ENCODE data around the gene KIAA1671.
A peak's percentile ranks its signal among the peaks of the same experiment; 100 is the strongest.

Gene KIAA1671

GRCh38 chr22:25090225-25090890, 137.8 kb downstream of the KIAA1671 start:
- no peak for DNase-seq (ENCODE audit: low read depth in 3 of 3)

GRCh38 chr22:25091458-25091857, 138.9 kb downstream of the KIAA1671 start:
- DNase-seq (ENCODE audit: low read depth in 3 of 3): no peak

DNA sequence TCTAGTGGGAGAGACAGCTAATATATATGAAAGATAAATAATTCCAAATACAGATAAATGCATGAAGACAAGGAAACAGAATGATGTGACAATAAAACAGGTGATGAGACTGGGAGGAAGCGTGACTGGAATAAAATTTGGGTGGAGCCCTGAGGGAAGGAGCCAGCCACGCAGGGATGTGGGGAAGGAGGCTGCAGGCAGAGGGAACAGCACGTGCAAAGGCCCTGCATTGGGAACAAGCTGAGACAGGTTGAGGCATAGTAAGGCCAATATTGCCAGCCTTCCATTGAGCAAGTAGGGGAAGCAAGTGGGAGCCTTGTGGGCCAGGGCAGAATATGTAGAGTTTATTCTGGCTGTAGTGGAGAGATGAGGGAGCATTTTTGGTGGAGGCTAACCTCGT, 139.6 kb downstream of the KIAA1671 start:
- DNase-seq (ENCODE audit: low read depth in 3 of 3): no peak

DNA sequence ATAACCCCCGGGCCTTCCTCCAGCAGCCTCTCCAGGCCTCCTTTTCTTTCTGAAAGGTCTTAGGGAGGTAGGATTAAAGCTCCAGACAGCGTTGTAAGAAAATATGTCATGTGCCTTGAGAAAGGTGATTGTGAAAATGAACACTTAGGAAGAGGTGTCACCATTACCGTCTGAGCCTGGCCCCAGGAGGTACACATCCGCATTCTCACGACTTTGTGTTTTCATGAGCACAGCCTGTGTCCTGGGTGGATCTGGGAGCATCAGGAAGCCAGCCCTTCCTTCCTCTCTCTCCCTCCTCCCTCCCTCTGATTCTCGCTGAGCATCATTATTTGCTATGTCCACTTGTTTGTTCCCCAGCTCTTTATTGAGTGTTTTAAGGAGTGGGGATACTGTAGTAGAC, 142.1 kb downstream of the KIAA1671 start:
- no peak for DNase-seq (ENCODE audit: low read depth in 3 of 3)

- no peak for DNase-seq (ENCODE audit: low read depth in 3 of 3)
Observed at GRCh38 chr22:25095869-25096268, 143.4 kb downstream of the KIAA1671 start.

- DNase-seq (ENCODE audit: low read depth in 3 of 3): no peak
Observed at GRCh38 chr22:25096638-25097405, 144.3 kb downstream of the KIAA1671 start.

GRCh38 chr22:25098445-25099081, 146.0 kb downstream of the KIAA1671 start:
- no peak for DNase-seq (ENCODE audit: low read depth in 3 of 3)

DNA sequence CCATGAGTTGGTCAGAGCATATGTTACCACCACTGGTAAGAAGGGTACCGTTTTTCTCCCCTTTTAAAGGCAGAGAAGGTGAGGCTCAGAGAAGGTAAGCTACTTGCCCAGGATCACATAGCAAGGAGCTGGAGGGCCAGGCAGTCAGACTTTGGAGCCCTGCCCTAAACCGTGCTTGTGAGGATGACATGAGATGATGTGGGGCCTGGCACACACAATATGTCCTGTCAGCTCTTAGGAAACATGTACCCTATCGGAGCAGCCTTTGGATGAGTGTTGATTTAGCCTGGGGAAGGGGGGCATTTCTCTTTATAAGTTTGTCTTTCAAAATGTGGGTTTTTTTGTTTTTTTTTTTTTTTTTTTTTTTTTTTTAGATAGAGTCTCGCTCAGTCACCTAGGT, 146.7 kb downstream of the KIAA1671 start:
- DNase-seq (ENCODE audit: low read depth in 3 of 3): no peak

GRCh38 chr22:25100402-25100801, 147.9 kb downstream of the KIAA1671 start:
- DNase-seq (ENCODE audit: low read depth in 3 of 3): no peak

DNA sequence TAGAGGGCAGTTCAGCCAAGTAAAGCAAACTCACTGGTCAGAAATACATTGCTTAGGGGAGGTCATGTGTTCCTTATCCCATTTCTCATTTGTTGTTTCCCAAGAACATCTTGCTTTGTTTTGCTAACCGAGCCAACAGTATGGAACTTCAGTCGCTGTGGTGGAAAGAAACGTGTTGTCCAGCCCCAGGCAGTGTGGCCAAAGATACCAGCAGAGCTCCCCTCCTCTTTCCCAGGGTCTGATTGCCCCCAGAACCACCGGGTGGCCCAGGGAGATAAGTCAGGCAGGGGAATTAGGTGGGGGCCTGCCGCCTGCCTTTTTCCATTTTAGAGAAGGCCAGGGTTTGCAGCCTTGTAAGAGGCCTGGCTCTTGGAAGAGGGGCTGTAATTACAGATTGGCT, 148.4 kb downstream of the KIAA1671 start:
- DNase-seq (ENCODE audit: low read depth in 3 of 3): no peak

GRCh38 chr22:25101501-25101900, 149.0 kb downstream of the KIAA1671 start:
- DNase-seq (ENCODE audit: low read depth in 3 of 3): no peak

DNA sequence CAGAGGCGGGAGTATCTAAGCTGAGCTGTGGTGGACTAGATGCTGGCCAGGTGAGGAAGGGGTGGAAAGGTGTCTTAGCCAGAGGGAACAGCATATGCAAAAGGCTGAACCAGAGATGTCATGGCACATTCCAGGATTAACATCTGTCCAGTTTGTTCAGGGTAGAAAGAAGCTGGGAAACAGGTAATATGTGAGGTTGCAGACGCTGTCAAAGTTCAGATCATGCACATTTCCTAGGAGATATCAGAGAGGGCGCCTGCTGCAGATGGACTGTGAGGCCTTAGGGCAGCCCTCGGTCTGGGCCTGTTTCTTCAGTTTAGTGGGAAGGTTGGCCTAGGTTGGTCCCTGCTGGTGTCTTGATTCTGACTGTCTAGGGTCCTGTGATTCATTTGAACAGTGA, 149.5 kb downstream of the KIAA1671 start:
- DNase-seq (ENCODE audit: low read depth in 3 of 3): no peak

- no peak for DNase-seq (ENCODE audit: low read depth in 3 of 3)
Observed at GRCh38 chr22:25102722-25103121, 150.2 kb downstream of the KIAA1671 start.

GRCh38 chr22:25104367-25104766, 151.9 kb downstream of the KIAA1671 start:
- no peak for DNase-seq (ENCODE audit: low read depth in 3 of 3)

DNA sequence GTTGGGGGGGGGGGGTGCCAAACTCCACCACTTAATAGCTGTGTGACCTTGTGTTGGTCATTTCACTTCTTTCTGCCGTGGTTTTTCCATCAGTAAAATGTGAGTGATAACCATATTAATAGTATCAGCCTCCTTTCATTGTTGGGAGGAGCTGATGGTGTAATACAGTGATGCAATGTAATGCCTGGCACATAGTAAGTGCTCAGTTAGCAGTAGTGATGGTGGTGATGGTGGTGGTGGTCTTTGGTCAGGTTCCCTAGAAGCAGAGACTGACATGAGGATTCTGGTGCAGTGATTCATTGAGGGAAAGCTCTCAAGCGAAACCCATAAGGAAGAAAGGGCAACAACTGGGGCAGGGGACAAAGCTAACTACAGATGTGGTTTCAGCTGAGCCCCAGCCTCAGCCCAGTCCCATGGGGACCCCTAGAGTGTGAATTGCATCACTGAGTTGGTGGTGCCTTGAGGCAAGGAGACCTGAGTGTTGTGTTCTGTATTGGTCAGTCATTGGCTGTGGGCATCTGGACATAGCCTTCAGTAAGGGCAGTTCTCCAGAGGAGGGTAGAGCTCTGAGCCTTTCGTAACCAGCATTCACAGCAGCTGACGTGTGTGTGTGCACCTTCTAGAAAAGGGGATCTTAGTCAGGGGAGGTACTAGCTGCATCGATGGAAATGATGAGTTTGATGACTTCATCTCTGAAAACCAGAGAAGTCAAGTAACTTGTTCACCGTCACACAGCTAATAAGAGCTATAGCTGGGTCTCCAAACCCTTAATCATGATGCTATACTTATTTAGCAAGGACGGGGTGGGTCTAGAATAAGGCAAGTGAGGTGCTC, 153.5 kb downstream of the KIAA1671 start:
- no peak for DNase-seq (ENCODE audit: low read depth in 3 of 3)

DNA sequence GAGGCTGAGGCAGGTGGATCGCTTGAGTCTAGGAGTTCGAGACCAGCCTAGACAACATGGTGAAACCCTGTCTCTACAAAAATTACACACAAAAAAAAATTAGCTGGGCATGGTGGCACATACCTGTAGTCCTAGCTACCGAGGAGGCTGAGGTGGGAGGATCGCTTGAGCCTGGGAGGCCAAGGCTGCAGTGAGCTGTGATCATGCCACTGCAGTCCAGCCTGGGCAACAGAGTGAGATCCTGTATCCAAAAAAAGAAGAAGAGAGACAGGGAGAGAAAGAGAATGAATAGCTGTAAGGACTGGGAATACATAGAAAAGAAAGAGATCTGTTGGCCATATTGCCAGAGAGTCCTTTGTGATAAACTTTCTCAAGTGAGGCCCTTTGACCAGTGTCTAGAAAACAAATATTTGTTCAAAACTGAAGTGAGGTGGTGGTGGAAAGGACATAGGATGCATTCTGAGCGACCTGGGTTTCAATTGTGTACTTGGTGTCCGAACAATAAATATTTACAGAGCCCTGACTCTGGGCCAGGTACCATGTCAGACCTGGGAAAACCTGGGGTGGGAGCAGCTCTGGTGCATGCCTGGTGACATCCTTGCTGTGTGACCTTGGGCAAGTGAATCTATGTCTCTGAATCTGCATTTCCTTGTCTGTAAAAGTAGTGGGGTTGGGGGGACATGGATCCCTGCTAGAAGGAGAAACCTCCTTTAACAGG, 157.5 kb downstream of the KIAA1671 start:
- no peak for DNase-seq (ENCODE audit: low read depth in 3 of 3)

DNA sequence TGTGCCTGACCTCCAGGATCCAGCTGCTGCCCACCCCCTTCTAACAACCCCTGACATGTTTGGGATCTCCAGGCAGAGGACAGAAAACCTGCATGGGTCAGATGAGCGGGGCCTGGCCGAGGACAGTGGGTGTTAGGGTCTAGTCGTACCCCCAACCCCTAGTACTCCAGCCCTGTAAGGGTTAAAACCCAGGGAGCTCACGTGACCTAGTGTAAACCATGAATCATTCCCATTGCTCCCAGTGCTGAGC, 158.0 kb downstream of the KIAA1671 start:
- no peak for DNase-seq (ENCODE audit: low read depth in 3 of 3)

DNA sequence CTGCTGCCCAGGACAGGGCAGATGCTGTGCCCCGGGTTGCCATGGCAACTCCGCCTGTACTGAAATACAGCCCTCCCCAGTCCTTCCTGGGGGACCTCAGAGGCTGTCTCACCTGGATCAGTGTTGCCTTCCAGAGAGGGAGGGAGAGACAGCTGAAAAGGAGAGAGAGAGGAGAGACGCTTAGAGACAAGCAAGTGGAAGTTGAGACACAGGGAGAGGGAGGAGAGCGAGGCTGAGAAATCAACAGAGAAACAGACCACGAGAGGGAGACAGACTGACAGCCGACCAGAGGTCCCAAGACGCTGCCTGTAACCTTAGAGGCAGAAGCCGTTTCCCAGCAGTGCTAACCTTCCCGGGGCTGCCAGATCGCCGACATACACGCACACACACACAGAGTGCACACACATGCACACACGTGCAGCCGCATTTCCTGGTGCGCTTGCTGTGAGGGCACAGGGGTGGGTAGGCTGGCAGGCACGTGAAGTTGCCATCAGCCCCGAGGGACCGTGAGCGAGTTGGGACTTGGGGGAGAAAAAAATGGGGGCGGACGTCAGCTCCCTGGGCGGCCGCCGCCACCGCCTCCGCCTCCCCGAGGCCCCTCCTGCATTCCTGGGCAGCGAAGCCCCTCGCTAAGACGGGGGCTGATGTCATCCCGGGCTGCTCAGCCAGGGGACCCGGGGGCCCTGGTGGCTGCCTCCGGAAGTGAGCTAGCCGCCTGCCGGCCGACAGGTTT, 158.5 kb downstream of the KIAA1671 start:
- peak; percentile 13 to 29 (median 24) for DNase-seq (ENCODE audit: low read depth in 3 of 3)

GRCh38 chr22:25111579-25112517, 159.3 kb downstream of the KIAA1671 start:
- no peak for DNase-seq (ENCODE audit: low read depth in 3 of 3)
